Erythroblast (primary cell): ENCODE measurements around the gene CCZ1B.
"Not testable (repeated sequence)": the region's sequence is repeated elsewhere in the genome, so short reads cannot be mapped to it uniquely, and the experiment has no call there.

Source experiments
- GATA1 ChIP-seq: IDR thresholded peaks from 2 replicates; pipeline ENCODE4 v1.6.1; 2011; ENCODE audit warnings: low read depth, mild to moderate bottlenecking, control low read depth, low read length, moderate library complexity
- POLR2A ChIP-seq: IDR thresholded peaks from 2 replicates; pipeline ENCODE4 v1.6.1; 2011; ENCODE audit warnings: mild to moderate bottlenecking, low read length

GRCh38 chr7:6826151-6826550 lies at the start of gene CCZ1B:
- not testable (repeated sequence) for TF ChIP-seq POLR2A, GATA1
